Sciatic nerve (tissue), 2 donors: ENCODE measurements around the gene ATAD3B. TPM values are rescaled to one million over a fixed set of nuclear protein-coding genes. Genes with fewer than 3 reads are reported as not detected.
"Not testable (repeated sequence)": the region's sequence is repeated elsewhere in the genome, so short reads cannot be mapped to it uniquely, and the experiment has no call there.

ENCODE experiments used
- ATAC-seq: fragments of 200-7000 bp; cut with Tn5 transposase; one replicate; pipeline ENCODE4 v1.9.1; 2020; ENCODE audit warnings: mild to moderate bottlenecking, moderate library complexity
- DNase-seq: peaks from one replicate; pipeline ENCODE4 v3.0.0-alpha.2; 2020; ENCODE audit warnings: low spot score
- intact Hi-C: fragments of 100-400 bp; cut with DNase I; formaldehyde crosslinking; loops from one replicate; pipeline ENCODE4 v1.14.2; 2022
- total RNA-seq: library from RNA; stranded (reverse); fragmentation: NEBNext Ultra II Directional; extraction: Animal tissue kit (Norgen Biotek cat#: 25700); gene quantifications from one replicate; pipeline ENCODE4 v1.2.1, GENCODE V29; 2021
- donor health status: DM: no; HTN: no; CAD: no.
- donor health status: DM: no; HTN: no; CAD: no.

The ATAD3B gene
- total RNA-seq, 1 donor from 2014 or later = 28.6 TPM

DNA sequence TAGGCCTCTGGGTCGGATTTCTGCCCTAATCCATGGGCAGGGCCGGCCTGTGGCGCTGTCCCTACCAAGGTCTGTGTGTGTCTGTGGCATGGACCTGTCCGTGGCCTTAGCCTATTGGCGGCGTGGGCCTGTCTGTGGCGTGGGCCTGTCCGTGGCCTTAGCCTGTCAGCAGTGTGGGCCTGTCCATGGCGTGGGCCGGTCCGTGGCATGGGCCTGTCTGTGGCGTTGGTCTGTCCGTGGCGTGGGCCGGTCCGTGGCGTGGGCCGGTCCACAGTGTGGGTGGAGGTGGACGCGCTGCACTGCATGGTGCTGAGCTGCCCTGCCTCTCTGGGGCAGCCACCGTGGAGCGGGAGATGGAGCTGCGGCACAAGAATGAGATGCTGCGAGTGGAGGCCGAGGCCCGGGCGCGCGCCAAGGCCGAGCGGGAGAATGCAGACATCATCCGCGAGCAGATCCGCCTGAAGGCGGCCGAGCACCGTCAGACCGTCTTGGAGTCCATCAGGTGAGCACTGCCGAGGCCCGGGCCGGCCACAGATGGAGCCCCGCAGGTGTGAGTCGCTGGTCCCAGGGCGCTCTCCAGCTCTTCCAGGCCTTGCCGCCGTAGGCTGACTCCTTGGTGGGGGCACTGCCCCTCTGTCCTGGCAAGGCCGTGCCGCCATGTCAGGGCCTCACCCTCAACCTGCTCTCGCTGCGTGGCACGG lies 48.4 kb downstream of the ATAD3B start:
- DNase-seq, intact Hi-C loops, ATAC-seq: not testable (repeated sequence)

DNA sequence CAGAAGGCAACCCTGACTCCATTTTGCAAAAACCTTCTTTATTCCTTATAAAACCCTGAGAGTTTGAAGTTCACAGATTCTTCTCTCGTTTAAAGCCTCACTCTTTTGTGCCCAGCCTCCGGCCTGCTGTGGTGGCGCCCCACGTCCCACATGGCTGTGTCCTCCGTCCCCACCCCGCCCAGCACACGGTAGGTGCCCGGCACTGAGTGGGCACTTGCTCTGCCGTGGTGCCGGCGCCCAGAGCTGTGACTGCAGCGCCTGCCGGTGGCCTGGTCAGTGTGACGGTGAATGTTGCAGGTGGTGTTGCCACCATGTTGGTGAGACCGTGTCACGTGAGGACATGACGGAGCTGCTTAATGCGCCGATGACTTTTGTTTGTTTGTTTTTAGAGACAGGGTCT lies 49.8 kb downstream of the ATAD3B start:
- ATAC-seq = no peak
- intact Hi-C loops = no loop called here
- no peak for DNase-seq

DNA sequence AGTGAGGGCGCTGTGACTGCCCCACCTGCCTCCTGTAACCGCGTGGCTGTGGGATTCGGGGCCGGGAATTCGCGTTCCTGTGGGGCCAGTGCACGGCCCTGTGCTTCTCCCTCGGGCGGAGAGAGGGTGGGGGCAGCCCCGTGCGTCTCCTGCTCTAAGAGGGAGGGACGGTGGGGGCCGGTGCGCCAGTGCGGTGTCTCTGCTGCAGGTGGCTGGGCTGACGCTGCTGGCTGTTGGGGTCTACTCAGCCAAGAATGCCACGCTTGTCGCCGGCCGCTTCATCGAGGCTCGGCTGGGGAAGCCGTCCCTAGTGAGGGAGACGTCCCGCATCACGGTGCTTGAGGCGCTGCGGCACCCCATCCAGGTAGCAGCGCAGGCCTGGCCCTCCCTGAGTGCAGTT lies 51.0 kb downstream of the ATAD3B start:
- ATAC-seq, intact Hi-C loops, DNase-seq: not testable (repeated sequence)

DNA sequence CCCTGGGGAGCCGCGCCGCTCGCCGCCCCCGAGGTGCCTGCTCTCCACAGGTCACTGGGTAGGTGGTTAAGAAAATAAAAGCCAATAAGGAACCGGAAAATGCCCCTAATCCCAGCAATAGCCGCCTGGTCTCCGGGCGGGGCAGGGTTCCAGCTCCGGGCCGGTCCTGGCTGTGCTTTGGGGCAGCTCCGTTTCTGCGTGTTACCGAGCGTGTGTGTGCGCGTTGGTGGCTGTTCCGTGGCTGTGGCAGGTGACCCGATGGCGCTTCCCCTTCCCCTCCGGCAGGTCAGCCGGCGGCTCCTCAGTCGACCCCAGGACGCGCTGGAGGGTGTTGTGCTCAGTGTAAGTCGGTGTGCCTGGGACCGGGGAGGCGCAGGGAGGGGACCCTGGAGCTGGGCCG lies 51.7 kb downstream of the ATAD3B start:
- DNase-seq, intact Hi-C loops: not testable (repeated sequence)

DNA sequence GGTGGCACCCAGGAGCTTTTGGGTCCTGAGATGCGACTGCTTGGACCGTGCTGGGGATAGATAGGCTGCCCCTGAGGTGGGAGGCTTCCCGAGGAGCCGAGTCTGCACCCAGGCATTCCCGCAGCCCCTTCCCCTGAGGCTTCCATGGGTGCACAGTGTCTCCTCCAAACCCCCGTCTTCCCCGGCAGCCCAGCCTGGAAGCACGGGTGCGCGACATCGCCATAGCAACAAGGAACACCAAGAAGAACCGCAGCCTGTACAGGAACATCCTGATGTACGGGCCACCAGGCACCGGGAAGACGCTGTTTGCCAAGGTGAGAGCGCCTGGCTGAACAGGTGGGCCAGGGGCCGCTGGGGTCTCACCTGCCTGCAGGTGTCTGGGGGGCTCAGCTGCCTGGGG lies 52.1 kb downstream of the ATAD3B start:
- intact Hi-C loops = not testable (repeated sequence)

More for the DNA sequence above, 51.7 kb downstream of the ATAD3B start:
- ATAC-seq = not testable (repeated sequence)

DNA sequence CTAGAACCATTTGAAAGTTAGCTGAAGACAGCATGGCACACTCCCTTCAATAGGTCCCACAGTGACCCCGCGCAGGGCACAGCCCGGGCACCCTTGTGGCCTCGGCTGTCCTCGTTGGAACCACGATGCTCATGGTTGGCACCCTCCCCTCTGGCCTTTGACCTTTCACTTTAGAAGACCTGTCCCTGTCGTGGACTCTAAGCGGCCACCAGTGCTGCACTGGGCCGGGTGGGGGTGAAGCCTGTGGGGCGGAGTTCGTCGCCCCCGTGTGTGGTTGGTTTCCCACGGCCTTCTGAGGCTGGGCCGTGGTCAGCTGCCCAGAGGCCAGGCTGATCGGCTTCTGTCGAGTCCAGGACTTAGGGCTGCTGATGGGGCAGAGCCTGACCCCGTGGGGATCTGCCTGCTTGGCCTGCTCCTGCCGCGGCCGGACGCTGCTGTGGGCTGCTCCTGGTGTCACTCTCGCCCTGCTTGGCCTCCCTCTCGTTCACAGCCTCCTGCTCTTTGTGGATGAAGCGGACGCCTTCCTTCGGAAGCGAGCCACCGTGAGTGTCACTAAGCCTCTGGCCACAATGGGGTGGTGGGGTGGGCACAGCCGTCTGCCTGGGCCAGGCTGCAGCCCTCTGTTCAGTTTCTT lies 53.3 kb downstream of the ATAD3B start:
- intact Hi-C loops, DNase-seq, ATAC-seq: not testable (repeated sequence)

More for the DNA sequence above, 52.1 kb downstream of the ATAD3B start:
- not testable (repeated sequence) for ATAC-seq, DNase-seq

DNA sequence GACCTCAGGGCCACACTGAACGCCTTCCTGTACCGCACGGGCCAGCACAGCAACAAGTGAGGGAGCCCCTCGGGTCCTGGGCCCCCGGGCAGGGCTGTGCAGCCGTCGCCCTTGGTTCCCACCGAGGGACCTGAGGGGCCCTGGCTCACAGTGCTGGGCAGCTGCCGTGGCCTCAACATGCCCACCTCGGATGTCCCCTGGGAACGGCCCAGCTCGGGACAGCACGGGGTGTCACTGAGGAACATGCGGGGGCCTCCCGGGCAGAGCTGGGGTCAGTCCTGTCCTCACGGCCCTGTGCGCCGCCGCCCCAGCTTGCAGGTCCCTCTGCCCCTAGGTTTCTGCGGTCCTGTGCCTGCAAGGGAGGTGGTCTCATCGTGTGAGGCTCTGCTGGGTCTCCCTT lies 54.9 kb downstream of the ATAD3B start:
- intact Hi-C loops, DNase-seq, ATAC-seq: not testable (repeated sequence)

DNA sequence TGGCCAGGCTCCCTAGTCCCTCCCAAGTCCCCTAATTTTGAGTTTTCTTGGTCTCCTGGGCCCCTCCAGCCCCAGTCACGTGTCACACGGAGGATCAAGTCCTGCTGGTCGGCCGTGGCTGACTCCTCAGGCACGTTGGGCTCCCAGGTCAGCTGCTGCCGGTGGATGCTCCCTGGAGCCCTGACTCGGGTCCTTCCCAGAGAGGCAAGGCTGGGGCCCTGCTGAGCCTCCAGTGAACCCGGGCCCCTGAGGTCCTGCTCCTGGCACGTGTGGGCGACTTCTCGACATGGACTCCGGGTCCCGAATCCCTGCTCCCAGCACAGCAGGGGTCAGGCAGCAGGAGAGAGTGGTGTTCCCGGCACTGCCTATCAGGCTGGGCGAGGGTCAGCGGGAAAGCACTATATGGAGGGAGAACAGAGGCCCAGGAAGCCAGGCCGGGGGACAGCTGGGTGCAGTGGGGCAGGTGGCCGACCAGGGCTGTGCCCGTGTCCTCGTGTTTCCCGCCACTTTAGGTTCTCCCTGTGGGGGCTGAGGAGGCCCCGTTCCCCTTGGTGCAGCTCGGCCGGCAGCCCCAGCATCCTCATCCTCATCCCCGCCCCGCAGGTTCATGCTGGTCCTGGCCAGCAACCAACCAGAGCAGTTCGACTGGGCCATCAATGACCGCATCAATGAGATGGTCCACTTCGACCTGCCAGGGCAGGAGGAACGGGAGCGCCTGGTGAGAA lies 55.7 kb downstream of the ATAD3B start:
- DNase-seq = no peak
- ATAC-seq = no peak
- intact Hi-C loops = no loop called here

DNA sequence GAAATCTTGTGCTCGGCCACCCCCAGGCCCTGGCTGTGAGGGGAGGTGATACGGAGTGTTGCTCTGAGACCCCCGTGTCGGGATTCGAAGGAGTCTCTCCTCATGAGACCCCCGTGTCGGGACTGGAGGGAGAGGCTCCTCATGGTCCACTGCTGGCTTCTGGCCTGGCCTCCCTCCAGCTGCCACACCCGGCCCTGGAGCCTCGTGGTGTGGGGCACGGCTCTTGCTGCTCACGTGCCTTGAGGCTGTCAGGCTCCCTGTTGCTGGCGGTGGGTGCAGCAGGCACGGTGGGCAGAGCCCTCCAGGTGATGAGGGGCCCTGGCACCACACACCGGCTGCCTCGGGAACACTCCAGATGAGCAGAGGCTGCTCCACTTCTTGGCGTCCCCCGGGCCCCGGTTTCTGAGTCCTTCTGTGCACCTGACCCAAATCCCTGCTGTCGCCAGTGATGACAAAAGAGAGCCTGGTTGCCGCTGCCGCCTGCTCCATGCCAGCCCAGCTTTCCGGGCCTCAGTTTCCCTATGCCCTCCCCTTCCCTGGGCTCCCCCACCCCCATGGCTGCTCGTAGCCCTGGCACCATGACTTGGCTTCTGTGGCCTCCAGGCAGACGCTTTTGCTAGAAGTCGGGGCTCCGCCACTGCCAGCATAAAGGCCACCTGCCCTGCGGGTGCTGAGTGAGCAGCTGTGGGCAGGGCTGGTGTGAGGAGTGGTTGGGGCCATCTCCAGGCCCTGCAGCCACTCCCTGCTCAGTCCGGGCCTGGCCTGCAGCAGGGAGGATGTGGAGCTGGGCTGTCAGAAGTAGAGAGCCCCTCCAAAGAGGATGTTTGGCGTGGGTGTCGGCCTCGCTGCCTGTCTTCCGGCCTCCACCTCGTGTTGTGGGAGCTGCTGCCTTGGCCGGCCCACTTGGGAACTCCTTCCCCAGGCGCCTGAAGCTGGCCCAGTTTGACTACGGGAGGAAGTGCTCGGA lies 57.0 kb downstream of the ATAD3B start:
- intact Hi-C loops = no loop called here
- no peak for DNase-seq
- ATAC-seq = no peak

DNA sequence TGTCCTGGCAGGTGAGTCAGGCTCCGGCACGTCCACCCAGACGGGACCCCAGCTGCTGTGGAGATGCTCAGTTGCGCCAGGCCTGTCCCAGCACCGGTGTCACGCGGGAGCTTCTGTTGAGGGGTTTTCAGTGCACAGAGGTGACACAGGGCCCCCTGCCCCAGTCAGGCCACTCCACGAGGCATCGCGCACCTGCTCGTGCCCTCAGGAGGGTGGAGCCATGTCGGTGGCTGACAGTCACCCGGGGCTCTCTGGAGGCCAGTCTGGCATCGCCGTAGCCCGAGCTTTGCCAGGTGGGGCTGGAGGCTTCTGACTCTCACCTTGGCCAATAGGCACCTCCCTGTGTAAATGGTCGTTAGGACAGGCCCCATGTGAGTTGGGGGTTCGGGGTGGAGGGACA lies 57.8 kb downstream of the ATAD3B start:
- intact Hi-C loops = no loop called here
- ATAC-seq (no peak), DNase-seq (no peak)

DNA sequence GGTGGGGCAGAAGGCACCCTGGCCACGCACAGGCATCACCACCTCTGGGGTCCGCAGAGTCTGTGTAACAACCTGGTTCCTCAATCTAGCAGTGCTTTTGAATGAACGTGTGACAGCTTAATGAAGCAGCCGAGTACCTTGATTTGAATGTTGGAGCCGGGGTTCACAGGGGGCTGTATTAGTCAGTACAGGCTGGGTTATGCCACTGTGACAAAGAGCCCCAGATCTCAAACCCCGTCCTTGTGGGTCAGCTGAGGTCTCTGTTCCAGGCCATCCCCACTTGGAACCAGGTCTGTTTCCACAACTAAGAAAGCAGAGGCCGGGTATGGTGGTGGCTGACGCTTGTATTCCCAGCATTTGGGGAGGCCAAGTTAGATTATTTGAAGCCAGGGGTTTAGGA lies 58.4 kb downstream of the ATAD3B start:
- no peak for DNase-seq
- intact Hi-C loops = no loop called here
- no peak for ATAC-seq

DNA sequence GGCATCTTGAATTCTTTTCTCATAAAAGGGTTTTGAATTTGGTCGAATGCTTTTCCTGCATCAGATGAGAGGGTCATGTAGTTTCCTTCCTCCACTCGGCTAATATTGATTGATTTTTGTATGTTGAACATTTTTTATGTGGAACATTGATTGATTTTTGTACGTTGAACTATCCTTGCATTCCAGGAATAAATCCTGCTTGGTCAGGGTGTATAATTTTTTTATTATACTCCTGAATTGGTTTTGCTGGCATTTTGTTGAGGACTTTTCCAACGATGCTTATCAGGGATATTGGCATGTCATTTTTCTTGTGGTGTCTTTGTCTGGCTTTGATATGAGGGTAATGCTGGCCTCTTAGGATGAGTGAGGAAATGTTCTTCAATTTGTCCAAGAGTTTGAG lies 60.4 kb downstream of the ATAD3B start:
- DNase-seq (no peak), ATAC-seq (no peak)
- intact Hi-C loops = no loop called here

DNA sequence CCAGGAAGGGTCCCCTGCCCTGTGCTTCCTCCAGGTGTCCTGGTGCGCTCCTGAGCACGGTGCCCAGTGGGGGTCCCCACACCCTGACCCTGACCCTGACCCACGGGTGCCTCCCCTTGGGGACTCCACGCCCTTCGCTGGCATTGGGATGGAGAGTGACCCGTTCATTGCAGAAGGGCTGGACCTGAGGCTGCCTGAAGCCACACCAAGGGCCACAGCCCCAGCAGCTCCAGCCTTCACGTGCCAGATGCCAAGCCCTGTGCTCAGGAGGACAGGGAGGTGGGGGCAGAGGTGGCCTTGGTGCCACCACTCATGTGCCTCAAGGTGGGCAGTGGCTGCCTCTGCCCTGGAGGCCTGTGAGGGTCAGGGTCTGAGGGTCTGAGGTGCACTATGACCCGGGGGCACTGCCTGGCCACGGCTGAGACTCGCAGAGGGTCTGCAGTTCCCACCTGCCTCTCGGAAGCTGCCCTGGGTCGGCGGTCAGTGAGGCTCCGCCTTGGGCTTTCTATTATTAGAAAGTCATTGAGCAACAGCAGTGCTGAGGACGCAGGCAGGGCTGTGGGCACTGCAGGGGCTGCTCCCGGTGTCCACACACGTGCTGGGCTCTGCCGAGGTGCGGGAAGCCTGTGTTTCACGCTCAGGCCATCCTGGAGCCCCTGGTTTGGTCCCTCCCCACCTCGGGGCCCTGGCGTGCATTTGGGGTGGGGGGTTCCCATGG lies 61.8 kb downstream of the ATAD3B start:
- ATAC-seq = peak; percentile 7
- DNase-seq, intact Hi-C loops: not testable (repeated sequence)

DNA sequence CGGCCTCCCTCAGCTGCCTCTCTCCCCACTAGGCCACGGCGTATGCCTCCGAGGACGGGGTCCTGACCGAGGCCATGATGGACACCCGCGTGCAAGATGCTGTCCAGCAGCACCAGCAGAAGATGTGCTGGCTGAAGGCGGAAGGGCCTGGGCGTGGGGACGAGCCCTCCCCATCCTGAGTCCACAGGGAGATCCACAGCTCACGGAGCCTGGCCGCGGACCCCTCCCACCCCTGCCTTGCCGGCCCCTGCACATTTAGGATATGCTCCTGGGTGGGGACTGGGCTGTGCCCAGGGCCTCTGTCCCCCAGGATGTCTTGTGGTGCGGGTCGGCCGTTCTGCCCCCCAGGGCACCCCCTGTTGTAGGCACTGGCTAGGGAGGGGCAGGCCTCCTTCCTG lies 62.3 kb downstream of the ATAD3B start:
- intact Hi-C loops, ATAC-seq, DNase-seq: not testable (repeated sequence)

DNA sequence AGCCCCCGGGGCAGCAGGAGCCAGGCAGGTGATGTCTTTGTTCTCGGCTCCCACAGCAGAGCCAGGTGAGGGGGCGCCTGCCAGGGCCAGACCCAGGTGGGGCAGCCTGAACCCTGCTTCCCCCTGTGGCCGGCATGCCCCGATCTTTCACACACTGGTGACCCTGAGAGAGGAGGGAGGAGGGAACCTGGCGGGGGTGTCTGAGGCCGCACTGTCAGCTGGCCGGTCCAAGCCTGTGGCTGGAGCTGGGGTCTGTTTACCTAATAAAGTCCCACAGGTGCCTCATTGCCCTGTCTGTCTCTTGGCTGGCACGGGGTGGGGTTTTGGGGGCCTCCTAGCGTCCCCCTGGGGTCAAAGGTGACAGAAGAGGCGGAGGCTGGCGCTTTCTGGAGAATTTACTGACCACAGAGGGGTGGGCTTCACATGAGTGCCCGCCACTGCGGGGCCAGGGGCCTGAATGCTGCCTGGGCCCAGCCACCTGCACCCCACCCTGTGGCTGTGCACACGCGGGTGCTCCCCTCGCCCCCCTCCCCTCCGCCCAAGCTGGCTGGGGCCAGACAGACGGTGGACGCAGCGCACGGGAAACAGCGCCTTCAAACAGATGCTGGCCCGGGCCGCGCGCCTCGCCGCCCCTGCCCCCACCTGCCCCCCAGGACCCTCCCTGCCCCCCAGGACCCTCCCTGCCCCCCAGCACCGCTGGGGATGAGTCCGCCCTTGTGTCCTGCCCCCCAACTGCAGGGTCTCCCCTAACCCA lies 63.0 kb downstream of the ATAD3B start:
- intact Hi-C loops = no loop called here
- no peak for DNase-seq
- no peak for ATAC-seq

DNA sequence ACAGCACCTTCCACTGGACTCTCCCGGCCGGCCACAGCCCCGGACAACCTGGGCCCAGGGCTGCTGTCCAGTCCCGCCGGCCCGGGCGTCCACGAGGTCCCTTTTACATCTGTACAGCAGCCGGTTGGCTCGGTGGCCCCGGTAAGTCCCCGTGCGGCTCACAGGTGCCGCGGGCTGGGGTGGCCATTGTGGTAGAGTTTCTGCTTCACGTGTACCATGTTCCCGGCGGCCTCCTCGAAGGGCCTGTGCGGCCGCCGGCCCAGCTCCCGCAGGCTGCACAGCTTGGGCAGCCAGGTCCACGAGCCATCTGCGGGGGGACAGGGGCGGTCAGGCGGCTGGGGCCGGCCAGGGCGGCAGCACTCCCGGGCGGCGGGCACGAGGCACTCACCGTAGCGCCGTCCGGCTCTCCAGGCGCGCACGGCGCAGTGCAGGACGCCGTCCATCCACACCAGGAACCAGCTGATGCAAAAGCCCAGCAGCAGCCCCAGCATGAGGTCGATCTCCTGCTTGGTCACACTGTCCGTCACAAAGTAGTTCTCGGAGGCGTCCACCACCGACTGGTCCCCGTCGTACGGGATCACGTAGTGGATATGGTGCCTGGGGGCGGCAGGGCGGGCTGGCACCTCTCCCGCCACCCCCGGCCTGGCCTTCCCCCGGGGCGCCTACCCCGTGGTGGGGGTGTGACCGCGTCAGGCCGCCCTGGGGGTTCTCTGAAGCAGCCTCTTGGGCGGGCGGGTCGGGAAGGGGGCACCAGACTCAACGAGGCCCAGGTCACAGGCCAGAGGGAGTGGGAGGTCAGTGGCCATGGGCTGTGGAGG lies 63.8 kb downstream of the ATAD3B start:
- intact Hi-C loops = no loop called here
- DNase-seq (no peak), ATAC-seq (no peak)
